GM13976 (cell line): ENCODE data around the gene KDM4B.
"Not testable (repeated sequence)": the region's sequence is repeated elsewhere in the genome, so short reads cannot be mapped to it uniquely, and the experiment has no call there.

Source experiments
- DNase-seq: peaks from one replicate; pipeline ENCODE4 v3.0.0; 2012; ENCODE audit warnings: low spot score
- in situ Hi-C: fragments of 300-500 bp; cut with MboI; formaldehyde crosslinking; loops from one replicate; pipeline ENCODE4 v1.12.0; 2022; ENCODE audit warnings: low sequenced_read_pairs, mixed read lengths, inconsistent platforms; ENCODE audit not compliant: unreplicated experiment
- TF ChIP-seq, protein P1 (sequence below): IDR thresholded peaks from 2 replicates; pipeline ENCODE4 v1.5.1; 2012; ENCODE audit warnings: borderline replicate concordance, mild to moderate bottlenecking; ENCODE audit not compliant: insufficient read depth; ENCODE audit errors: extremely low read depth, missing control alignments, control extremely low read depth

Gene KDM4B

DNA sequence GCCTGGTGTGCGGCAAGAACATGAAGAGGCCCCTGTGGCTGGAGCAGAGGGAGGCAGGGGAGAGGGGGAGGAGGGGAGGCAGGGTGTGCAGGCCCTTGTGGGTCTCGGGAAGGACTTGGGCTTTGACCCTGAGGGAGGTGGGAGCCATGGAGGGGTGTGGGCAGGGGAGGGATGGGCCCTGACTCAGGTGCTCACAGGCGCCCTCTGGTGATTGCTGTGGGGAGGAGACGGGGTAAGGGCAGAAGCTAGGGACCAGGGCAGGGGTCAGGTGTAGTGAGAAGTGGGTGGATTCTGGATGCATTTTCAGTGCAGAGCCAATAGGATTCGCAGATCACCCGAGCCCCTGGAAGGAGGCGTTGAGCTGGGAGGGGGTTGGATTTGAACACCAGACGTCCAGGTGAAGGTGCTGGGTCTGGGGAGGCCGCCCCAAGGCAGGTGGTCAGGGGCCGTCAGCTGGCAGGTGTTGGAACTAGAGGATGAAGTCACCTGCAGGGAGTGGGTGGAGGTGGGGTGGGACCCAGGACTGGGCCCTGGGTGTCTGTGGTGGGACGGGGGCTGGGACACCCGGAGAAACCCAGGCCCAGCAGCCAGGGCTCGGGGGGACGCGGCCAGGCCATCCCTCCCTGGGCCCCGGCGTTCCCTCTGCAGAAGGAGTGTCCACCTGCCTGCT is 185.4 kb downstream of the KDM4B start:
- DNase-seq: peak; percentile 78
- TF ChIP-seq, protein P1, sequence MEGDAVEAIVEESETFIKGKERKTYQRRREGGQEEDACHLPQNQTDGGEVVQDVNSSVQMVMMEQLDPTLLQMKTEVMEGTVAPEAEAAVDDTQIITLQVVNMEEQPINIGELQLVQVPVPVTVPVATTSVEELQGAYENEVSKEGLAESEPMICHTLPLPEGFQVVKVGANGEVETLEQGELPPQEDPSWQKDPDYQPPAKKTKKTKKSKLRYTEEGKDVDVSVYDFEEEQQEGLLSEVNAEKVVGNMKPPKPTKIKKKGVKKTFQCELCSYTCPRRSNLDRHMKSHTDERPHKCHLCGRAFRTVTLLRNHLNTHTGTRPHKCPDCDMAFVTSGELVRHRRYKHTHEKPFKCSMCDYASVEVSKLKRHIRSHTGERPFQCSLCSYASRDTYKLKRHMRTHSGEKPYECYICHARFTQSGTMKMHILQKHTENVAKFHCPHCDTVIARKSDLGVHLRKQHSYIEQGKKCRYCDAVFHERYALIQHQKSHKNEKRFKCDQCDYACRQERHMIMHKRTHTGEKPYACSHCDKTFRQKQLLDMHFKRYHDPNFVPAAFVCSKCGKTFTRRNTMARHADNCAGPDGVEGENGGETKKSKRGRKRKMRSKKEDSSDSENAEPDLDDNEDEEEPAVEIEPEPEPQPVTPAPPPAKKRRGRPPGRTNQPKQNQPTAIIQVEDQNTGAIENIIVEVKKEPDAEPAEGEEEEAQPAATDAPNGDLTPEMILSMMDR: peak; percentile 57
- in situ Hi-C loops: no loop called here

DNA sequence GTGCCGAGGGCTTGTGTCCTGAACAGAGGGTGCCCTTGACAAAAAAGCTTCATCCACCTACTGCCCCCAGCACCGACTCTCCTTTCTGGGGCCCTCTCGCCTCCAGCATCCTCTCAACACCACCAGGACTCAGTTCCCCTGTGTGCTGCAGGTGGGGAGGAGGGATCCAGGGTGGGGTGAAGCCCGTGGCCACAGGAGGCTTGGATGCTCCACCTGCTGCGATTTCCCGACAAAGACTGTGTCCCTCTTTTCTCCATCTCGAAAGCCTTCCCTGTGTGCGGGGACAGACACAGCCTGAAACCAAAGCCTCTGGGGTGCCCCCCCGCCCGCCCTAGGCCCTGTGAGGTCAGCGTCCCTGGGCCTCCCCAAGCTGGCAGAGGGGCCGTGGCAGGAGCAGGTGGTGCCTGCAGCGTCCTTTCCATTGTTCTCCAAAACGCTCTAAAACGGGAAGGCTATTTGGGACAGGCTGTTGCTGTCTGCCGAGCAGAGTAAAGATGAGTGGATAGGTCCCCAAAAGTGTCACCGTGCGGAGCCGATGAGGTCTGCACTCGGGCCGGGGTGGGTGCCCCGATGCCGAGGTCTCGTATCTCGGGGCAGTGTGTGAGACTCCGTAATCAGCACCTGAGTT is 186.0 kb downstream of the KDM4B start:
- TF ChIP-seq, protein P1: no peak
- in situ Hi-C loops: no loop called here
- DNase-seq: no peak

DNA sequence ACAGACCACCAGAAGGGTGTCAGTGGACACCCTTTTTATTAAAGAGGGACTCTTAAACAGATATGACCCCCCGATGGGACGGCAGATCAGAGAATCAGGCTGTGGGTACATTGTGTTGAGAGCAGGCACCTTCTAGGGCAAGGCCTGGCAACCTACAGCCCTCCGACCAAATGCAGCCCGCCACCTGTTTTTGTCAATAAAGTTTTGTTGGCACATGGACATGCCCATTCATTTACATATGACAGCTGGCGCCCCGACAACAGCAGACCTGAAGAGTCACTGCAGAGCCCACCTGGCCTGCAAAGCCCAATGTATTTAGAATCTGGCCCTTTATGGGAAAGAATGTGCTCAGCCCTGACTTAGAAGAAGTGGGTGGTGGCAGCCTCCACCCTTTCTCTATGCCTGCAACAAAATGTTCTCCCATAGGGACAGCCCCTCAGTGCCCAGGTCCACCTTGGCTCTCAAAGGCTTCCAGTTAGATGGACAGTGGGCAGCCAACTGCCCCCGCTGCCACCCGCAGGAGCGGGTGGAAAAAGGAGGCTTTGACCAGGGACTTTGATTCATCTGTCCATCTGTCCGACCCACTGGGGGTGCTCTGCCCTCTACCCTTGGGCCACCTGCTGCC is 186.8 kb downstream of the KDM4B start:
- in situ Hi-C loops: no loop called here
- TF ChIP-seq, protein P1: no peak
- no peak for DNase-seq

DNA sequence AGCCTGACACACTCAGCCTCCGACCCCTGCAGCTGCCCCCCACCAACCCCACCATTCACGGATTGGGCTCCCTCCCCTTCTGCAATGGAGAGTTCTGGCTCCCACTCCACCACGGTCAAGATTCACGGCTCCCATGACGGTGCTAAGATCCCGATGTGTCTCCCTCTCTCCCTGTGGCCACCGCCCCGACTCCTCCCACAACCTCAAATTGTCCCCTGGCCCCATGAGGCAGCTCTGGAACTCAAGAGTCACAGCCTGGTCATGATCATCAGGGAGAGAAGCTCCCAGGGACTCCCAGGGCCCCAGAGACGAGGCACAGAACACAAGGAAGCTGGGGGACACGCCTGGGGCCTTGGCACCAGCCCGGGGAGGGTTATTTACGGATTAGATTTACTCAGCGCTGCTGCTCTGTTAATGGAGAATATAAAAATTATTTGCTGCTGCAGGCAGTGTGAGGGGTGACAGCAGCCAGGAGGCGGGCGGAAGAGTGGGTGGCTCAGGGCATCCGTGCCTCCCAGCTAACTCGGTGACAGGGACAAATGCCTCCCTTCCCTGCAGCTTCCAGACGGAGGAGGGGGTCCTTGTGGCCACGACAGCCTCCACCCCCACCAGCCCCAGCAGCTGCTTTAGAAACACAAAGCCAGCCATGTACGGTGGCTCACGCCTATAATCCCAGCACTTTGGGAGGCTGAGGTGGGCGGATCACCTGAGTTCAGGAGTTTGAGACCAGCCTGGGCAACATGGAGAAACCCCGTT is 187.5 kb downstream of the KDM4B start:
- no peak for DNase-seq
- in situ Hi-C loops: no loop called here
- TF ChIP-seq, protein P1: no peak

DNA sequence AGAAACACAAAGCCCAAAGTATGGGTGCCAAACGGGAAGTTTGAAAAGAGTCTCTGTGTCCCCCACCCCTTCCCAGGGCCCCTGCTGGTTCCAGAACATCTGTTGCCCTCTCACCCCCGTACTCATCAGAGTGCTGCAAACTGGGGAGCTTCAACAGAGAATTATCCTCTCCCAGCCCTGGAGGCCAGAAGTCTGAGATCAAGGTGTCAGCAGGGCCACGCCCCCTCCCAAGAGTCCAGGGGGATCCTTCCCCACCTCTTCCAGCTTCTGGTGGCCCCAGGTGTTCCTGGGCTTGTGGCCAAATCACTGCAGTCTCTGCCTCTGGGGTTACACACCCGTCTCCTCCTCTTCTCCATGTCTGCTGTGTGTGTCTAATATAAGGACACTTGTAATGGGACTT is 188.3 kb downstream of the KDM4B start:
- in situ Hi-C loops: no loop called here
- TF ChIP-seq, protein P1: no peak
- DNase-seq: no peak

DNA sequence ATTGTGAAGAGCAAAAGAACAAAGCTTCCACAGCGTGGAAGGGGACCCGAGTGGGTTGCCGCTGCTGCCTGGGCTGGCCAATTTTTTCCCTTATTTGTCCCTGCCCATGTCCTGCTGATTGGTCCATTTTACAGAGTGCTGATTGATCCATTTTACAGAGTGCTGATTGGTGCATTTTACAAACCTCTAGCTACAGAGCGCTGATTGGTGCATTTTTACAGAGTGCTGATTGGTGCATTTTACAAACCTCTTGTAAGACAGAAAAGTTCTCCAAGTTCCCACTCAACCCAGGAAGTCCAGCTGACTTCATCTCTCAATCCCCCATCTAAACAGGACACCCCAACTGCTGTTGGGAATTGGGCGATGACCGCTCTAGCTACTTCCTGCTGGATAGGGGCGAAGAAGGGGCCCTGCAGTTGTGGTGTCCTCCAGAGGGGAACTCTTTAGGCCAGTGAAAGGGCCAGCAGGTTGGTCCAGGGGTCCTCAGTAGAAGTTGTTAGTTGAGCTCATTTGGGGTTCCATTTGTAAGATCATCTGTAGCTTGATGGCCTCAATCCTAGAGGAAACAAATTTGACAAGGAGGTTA is 189.7 kb downstream of the KDM4B start:
- in situ Hi-C loops: not testable (repeated sequence)

DNA sequence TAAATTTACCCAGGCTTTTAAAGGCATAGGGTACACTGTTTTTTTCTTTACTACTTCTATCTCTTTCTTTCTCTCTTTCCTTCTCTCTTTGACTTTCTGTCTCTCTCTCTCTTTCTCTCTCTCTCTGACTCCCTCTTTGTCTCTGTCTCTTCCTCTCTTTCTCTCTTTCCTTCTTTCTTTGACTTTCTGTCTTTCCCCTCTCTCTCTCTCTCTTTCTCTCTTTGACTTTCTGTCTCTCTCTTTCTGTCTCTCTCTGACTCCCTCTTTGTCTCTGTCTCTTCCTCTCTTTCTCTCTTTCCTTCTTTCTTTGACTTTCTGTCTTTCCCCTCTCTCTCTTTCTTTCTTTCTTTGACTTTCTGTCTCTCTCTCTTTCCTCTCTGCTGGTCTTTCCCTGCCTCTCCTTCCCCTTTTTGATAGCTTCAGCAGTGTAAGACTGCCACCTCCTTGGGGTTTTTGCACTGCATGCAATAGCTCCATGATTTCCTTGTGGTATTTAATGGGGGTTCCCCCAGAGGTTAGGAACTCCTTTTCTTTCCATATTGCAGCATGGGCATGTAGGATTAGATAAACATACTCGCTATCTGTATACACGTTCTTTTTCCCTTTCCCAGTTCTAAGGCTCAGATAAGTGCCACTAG is 191.4 kb downstream of the KDM4B start:
- in situ Hi-C loops, DNase-seq: not testable (repeated sequence)

More for the DNA sequence above, 189.7 kb downstream of the KDM4B start:
- DNase-seq: not testable (repeated sequence)

DNA sequence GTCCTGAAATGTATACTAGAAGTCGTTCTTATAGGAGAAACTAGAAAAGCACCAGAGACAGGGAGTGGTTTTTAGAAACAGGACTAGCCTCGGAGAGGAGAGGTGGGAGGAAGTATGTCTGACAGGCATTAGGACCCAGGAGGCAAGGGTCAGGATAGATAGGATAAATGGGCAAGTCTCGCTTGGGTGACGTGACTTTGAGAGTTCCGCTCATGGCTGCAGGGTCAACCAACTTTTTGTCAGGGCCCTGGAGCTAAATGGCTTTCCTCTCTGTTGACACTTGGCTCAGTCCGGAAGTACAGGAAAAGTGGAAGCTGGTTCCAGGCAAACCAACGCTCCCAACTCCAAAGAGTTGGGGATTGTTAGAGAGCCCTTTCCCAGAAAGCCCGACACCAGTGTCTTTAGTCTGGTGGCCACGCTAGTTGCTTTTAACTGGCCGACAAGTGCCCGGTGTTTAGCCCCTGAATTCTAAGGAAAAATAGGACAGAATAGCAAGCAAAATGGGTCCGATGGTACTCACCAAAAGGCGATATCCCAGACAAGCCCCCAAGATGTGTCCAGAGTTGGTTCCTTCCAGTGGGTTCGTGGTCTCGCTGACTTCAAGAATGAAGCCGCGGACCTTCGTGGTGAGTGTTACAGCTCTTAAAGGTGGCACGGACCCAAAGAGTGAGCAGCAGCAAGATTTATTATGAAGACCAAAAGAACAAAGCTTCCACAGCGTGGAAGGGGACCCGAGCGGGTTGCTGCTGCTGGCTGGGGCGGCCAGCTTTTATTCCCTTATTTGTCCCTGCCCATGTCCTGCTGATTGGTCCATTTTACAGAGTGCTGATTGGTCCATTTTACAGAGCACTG is 196.2 kb downstream of the KDM4B start:
- DNase-seq, in situ Hi-C loops: not testable (repeated sequence)
